Measurements from ENCODE around the gene MUC4. TPM values are rescaled to one million over a fixed set of nuclear protein-coding genes. Genes with fewer than 3 reads are reported as not detected.
A peak's percentile ranks its signal among the peaks of the same experiment; 100 is the strongest.

The MUC4 gene
- total and polyA plus RNA-seq, 2 experiments from 2014 or later = not detected

- no peaks in the 10 kb centered on the region for H3K79me2 ChIP-seq (ENCODE audit: insufficient read depth)
- WGBS, 2 experiments (ENCODE audit: low coverage in 1 of 2, low lambda C conversion rate in 2 of 2, missing lambda C conversion rate in 2 of 2) = 40 to 41% methylated on average over 12 to 13 of the region's 13 CpGs
- TF ChIP-seq EZH2phosphoT487 (IDR thresholded peaks at IDR 0.05; ENCODE audit: insufficient read depth, low read depth) = no peak
- no peak for TF ChIP-seq EZH2 (IDR thresholded peaks at IDR 0.05; ENCODE audit: insufficient read depth, poor library complexity, severe bottlenecking)
- no peaks in the 10 kb centered on the region for H4K20me1 ChIP-seq (ENCODE audit: insufficient read depth)
- H3K27me3 ChIP-seq (replicated peaks; ENCODE audit: insufficient read depth) = peaks cover 13% of the 10 kb centered on the region
- H3K9me3 ChIP-seq (ENCODE audit: low read depth) = no peaks in the 10 kb centered on the region
- H2AFZ ChIP-seq = no peak overlapping the region
- no peaks in the 10 kb centered on the region for H3K36me3 ChIP-seq (ENCODE audit: low read depth)
- no peaks in the 10 kb centered on the region for H3K4me1 ChIP-seq (ENCODE audit: insufficient read depth)
- no peak overlapping the region for H3K27ac ChIP-seq
- H3K4me2 ChIP-seq (ENCODE audit: unreplicated experiment) = no peak overlapping the region
- peak; percentile 42 for DNase-seq
- in situ Hi-C loops (cut with MboI) = no loop called here
- no peak overlapping the region for H3K9ac ChIP-seq
- no peaks in the 10 kb centered on the region for H3F3A ChIP-seq (ENCODE audit: insufficient read depth)
- no peaks in the 10 kb centered on the region for H3K9me2 ChIP-seq (ENCODE audit: insufficient read depth)
- H3K4me3 ChIP-seq = no peak overlapping the region
Measured at GRCh38 chr3:195823999-195824398, 12.3 kb upstream of the MUC4 start.

GRCh38 chr3:195823280-195823679 lies 11.6 kb upstream of the MUC4 start:
- 11 to 31% methylated on average over 10 of the region's 10 CpGs for WGBS, 2 experiments (ENCODE audit: low coverage in 1 of 2, low lambda C conversion rate in 2 of 2, missing lambda C conversion rate in 2 of 2)
- TF ChIP-seq EZH2phosphoT487 (IDR thresholded peaks at IDR 0.05; ENCODE audit: insufficient read depth, low read depth) (no peak), EZH2 (IDR thresholded peaks at IDR 0.05; ENCODE audit: insufficient read depth, poor library complexity, severe bottlenecking) (no peak)
- H3F3A ChIP-seq (ENCODE audit: insufficient read depth) = no peaks in the 10 kb centered on the region

DNA sequence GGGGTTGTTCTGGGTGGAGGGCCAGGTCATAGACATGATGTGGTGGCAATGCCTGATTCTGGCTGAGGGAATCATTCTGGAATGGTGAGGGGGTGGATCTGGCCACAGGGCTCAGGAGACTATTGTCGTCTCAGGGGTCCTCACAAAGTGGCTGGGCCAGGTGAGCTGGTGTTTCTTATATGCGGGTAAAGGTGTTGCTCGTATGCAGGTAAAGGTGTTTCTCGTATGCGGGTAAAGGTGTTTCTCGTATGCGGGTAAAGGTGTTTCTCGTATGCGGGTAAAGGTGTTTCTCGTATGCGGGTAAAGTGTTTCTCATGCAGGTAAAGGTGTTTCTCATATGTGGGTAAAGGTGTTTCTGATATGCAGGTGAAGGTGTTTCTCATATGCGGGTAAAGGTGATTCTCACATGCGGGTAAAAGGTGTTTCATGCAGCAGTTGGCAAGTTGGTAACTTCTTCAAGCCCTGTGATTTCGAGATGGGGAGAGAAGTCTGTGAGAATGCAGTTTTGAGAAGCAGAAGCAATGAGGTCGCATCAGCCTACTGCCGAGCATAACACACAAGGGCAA lies 10.5 kb upstream of the MUC4 start:
- H3K4me2 ChIP-seq (ENCODE audit: unreplicated experiment) = no peak overlapping the region
- H4K20me1 ChIP-seq (ENCODE audit: insufficient read depth) = no peaks in the 10 kb centered on the region
- no peak for DNase-seq
- no peak overlapping the region for H3K27ac ChIP-seq
- H3K36me3 ChIP-seq (ENCODE audit: low read depth) = no peaks in the 10 kb centered on the region
- H3K79me2 ChIP-seq (ENCODE audit: insufficient read depth) = no peaks in the 10 kb centered on the region
- in situ Hi-C loops (cut with MboI) = no loop called here
- H3K4me1 ChIP-seq (ENCODE audit: insufficient read depth) = no peaks in the 10 kb centered on the region
- H2AFZ ChIP-seq = no peak overlapping the region
- H3K4me3 ChIP-seq = no peak overlapping the region
- no peaks in the 10 kb centered on the region for H3K9me2 ChIP-seq (ENCODE audit: insufficient read depth)
- WGBS, 2 experiments (ENCODE audit: low coverage in 1 of 2, low lambda C conversion rate in 2 of 2, missing lambda C conversion rate in 2 of 2) = 62 to 65% methylated on average over 16 of the region's 16 CpGs
- H3F3A ChIP-seq (ENCODE audit: insufficient read depth) = no peaks in the 10 kb centered on the region
- H3K9ac ChIP-seq = no peak overlapping the region
- H3K27me3 ChIP-seq (replicated peaks; ENCODE audit: insufficient read depth) = peaks cover 11% of the 10 kb centered on the region
- H3K9me3 ChIP-seq (ENCODE audit: low read depth) = no peaks in the 10 kb centered on the region
- TF ChIP-seq EZH2phosphoT487 (IDR thresholded peaks at IDR 0.05; ENCODE audit: insufficient read depth, low read depth) (no peak), EZH2 (IDR thresholded peaks at IDR 0.05; ENCODE audit: insufficient read depth, poor library complexity, severe bottlenecking) (no peak)

More at GRCh38 chr3:195823280-195823679, 11.6 kb upstream of the MUC4 start:
- H3K9ac ChIP-seq = no peak overlapping the region
- no peak overlapping the region for H3K27ac ChIP-seq
- H3K9me2 ChIP-seq (ENCODE audit: insufficient read depth) = no peaks in the 10 kb centered on the region
- no peak overlapping the region for H3K4me3 ChIP-seq
- H3K36me3 ChIP-seq (ENCODE audit: low read depth) = no peaks in the 10 kb centered on the region
- no peaks in the 10 kb centered on the region for H4K20me1 ChIP-seq (ENCODE audit: insufficient read depth)
- H3K9me3 ChIP-seq (ENCODE audit: low read depth) = no peaks in the 10 kb centered on the region
- no peaks in the 10 kb centered on the region for H3K4me1 ChIP-seq (ENCODE audit: insufficient read depth)
- H3K79me2 ChIP-seq (ENCODE audit: insufficient read depth) = no peaks in the 10 kb centered on the region
- in situ Hi-C loops (cut with MboI) = no loop called here
- no peak overlapping the region for H3K4me2 ChIP-seq (ENCODE audit: unreplicated experiment)
- H3K27me3 ChIP-seq (replicated peaks; ENCODE audit: insufficient read depth) = peaks cover 11% of the 10 kb centered on the region
- no peak overlapping the region for H2AFZ ChIP-seq
- peak; percentile 25 for DNase-seq

DNA sequence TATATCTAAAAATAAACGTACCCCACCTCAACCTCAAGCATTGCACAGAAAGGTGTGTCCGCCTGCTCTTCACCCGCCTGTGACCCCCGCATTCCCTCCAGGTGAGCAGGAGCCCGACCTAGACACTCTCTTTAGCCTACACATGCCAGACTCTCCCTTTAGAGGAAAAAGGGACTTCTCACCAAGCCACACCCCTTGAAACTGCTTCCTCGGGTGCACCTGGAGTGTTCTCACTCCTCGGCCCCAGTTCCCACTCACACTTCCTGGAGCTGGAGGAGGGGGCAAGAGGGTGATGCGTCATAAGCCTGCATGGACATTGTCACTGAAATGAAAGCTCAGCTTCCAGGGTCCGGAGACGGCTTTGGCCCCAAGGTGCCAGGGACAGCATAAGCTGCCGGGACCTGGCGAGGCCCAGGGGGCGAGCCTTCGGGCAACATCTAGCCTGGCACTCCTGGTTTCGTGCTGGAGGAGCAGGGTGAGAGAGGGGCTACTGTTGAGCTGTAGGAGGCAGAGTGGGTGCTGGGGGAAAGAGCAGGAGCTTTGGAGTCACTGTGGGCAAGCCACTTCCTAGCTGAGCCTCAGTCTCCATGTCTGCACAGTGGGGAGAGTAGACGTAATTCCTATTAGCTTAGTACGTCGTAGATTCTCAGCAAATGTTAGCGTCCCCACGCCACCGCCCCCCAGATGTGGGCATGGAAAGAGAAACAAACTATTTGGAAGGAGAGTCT lies 9.8 kb upstream of the MUC4 start:
- Histone ChIP-seq H3K9me3 (ENCODE audit: low read depth) (no peaks in the 10 kb centered on the region), H3K4me2 (ENCODE audit: unreplicated experiment) (no peak overlapping the region), H3F3A (ENCODE audit: insufficient read depth) (no peaks in the 10 kb centered on the region), H2AFZ (no peak overlapping the region), H3K9ac (no peak overlapping the region), H3K9me2 (ENCODE audit: insufficient read depth) (no peaks in the 10 kb centered on the region), H3K27ac (no peak overlapping the region), H4K20me1 (ENCODE audit: insufficient read depth) (no peaks in the 10 kb centered on the region), H3K79me2 (ENCODE audit: insufficient read depth) (no peaks in the 10 kb centered on the region), H3K4me1 (ENCODE audit: insufficient read depth) (no peaks in the 10 kb centered on the region), H3K27me3 (replicated peaks; ENCODE audit: insufficient read depth) (peaks cover 11% of the 10 kb centered on the region), H3K4me3 (no peak overlapping the region), H3K36me3 (ENCODE audit: low read depth) (no peaks in the 10 kb centered on the region)
- TF ChIP-seq EZH2 (IDR thresholded peaks at IDR 0.05; ENCODE audit: insufficient read depth, poor library complexity, severe bottlenecking) = no peak
- no peak for TF ChIP-seq EZH2phosphoT487 (IDR thresholded peaks at IDR 0.05; ENCODE audit: insufficient read depth, low read depth)
- in situ Hi-C loops (cut with MboI) = no loop called here
- no peak for DNase-seq
- WGBS, 2 experiments (ENCODE audit: low coverage in 1 of 2, low lambda C conversion rate in 2 of 2, missing lambda C conversion rate in 2 of 2) = 54 to 56% methylated on average over 19 to 21 of the region's 21 CpGs
